ENCODE results near the gene TP53AIP1.

The TP53AIP1 gene

GRCh38 chr11:128890216-128890542, 52.5 kb downstream of the TP53AIP1 start:
- DNase-seq (ENCODE audit: extremely low read depth, low read depth): no peak
- H3K4me3 ChIP-seq (replicated peaks; ENCODE audit: low read depth, low read length): peak overlapping the region; percentile 41
- TF ChIP-seq CTCF (IDR thresholded peaks at IDR 0.05; ENCODE audit: low read depth, low read length, missing control alignments): no peak

GRCh38 chr11:128889657-128890213, 52.9 kb downstream of the TP53AIP1 start:
- TF ChIP-seq CTCF (IDR thresholded peaks at IDR 0.05; ENCODE audit: low read depth, low read length, missing control alignments): no peak
- no peak for DNase-seq (ENCODE audit: extremely low read depth, low read depth)
- H3K4me3 ChIP-seq (replicated peaks; ENCODE audit: low read depth, low read length): no peak overlapping the region

GRCh38 chr11:128888034-128888985, 54.4 kb downstream of the TP53AIP1 start:
- no peak for DNase-seq (ENCODE audit: extremely low read depth, low read depth)
- H3K4me3 ChIP-seq (replicated peaks; ENCODE audit: low read depth, low read length): no peak overlapping the region
- TF ChIP-seq CTCF (IDR thresholded peaks at IDR 0.05; ENCODE audit: low read depth, low read length, missing control alignments): no peak

GRCh38 chr11:128886406-128887124, 56.1 kb downstream of the TP53AIP1 start:
- peak; percentile 43 for TF ChIP-seq CTCF (IDR thresholded peaks at IDR 0.05; ENCODE audit: low read depth, low read length, missing control alignments)
- H3K4me3 ChIP-seq (replicated peaks; ENCODE audit: low read depth, low read length): no peak overlapping the region
- no peak for DNase-seq (ENCODE audit: extremely low read depth, low read depth)

Measured in HFF-Myc (cell line).